ENCODE data around the gene MISP3. TPM values are rescaled to one million over a fixed set of nuclear protein-coding genes. Genes with fewer than 3 reads are reported as not detected.
A peak's percentile ranks its signal among the peaks of the same experiment; 100 is the strongest.

Gene MISP3
- total and polyA plus RNA-seq, 8 donors, result 1.9 to 10.8 (median 2.6) TPM

GRCh38 chr19:14088634-14089411 lies 16.2 kb downstream of the MISP3 start:
- intact Hi-C loops (cut with DNase I), result no loop called here
- Histone ChIP-seq H3K4me1 (peaks cover 7 to 25% of the 10 kb centered on the region in 2 donors), H3K27ac (no peak overlapping the region), H3K36me3 (peaks cover 0 to 23% of the 10 kb centered on the region in 2 donors), H3K9me3 (peaks cover 0 to 11% of the 10 kb centered on the region in 2 donors), H3K27me3 (no peaks in the 10 kb centered on the region), H3K4me3 (peak overlapping the region; percentile 22 to 73)
- ATAC-seq (no peak), DNase-seq (no peak)
- no peak for TF ChIP-seq CTCF (IDR thresholded peaks at IDR 0.05)

GRCh38 chr19:14089412-14089661 lies 16.8 kb downstream of the MISP3 start:
- DNase-seq (no peak), ATAC-seq (no peak)
- H3K27ac ChIP-seq, result no peak overlapping the region
- H3K4me1 ChIP-seq, result peaks cover 7 to 25% of the 10 kb centered on the region in 2 donors
- H3K4me3 ChIP-seq, result peak overlapping the region; percentile 22 to 73
- H3K27me3 ChIP-seq, result no peaks in the 10 kb centered on the region
- peak in 1 of 2 donors; percentile 10 for TF ChIP-seq CTCF (IDR thresholded peaks at IDR 0.05)
- intact Hi-C loops (cut with DNase I), result no loop called here
- peaks cover 0 to 11% of the 10 kb centered on the region in 2 donors for H3K9me3 ChIP-seq
- H3K36me3 ChIP-seq, result peaks cover 0 to 23% of the 10 kb centered on the region in 2 donors

- peak; percentile 1 for ATAC-seq
- H3K36me3 ChIP-seq, result peaks cover 0 to 23% of the 10 kb centered on the region in 2 donors
- H3K4me1 ChIP-seq, result peaks cover 7 to 25% of the 10 kb centered on the region in 2 donors
- H3K4me3 ChIP-seq, result peak overlapping the region; percentile 34 to 73
- intact Hi-C loops (cut with DNase I), result no loop called here
- no peak for TF ChIP-seq CTCF (IDR thresholded peaks at IDR 0.05)
- peaks cover 0 to 11% of the 10 kb centered on the region in 2 donors for H3K9me3 ChIP-seq
- DNase-seq, result peak in 2 of 4 donors; percentile 52 to 88
- H3K27me3 ChIP-seq, result no peaks in the 10 kb centered on the region
- H3K27ac ChIP-seq, result peak overlapping the region; percentile 61 to 69
Observed at GRCh38 chr19:14089662-14090508, 17.3 kb downstream of the MISP3 start.

- ATAC-seq (peak; percentile 75), DNase-seq (peak; percentile 90 to 96 (median 92))
- peaks cover 0 to 11% of the 10 kb centered on the region in 2 donors for H3K9me3 ChIP-seq
- peaks cover 7 to 25% of the 10 kb centered on the region in 2 donors for H3K4me1 ChIP-seq
- H3K27me3 ChIP-seq, result no peaks in the 10 kb centered on the region
- no peak for TF ChIP-seq CTCF (IDR thresholded peaks at IDR 0.05)
- intact Hi-C loops (cut with DNase I), result no loop called here
- H3K36me3 ChIP-seq, result peaks cover 0 to 29% of the 10 kb centered on the region in 2 donors
- H3K27ac ChIP-seq, result peak within 1 kb of the TSS; percentile 87 to 93
- peak within 1 kb of the TSS; percentile 73 to 79 for H3K4me3 ChIP-seq
Observed at GRCh38 chr19:14090509-14091080, 18.0 kb downstream of the MISP3 start, which contains the start of gene SAMD1. Gene SAMD1 (minus strand): TSS chr19:14090751.

Data from left lung (tissue), 10 donors.